ENCODE data around the gene GDA.
A peak's percentile ranks its signal among the peaks of the same experiment; 100 is the strongest.

Gene GDA

GRCh38 chr9:72150661-72151060 is 1.4 kb downstream of the GDA start:
- FAIRE-seq: no peak

- FAIRE-seq: no peak
Observed at GRCh38 chr9:72151104-72151503, 1.9 kb downstream of the GDA start.

- peak; percentile 79 for FAIRE-seq
Observed at GRCh38 chr9:72154468-72155285, 5.4 kb downstream of the GDA start.

- no peak for FAIRE-seq
Observed at GRCh38 chr9:72155301-72155700, 6.1 kb downstream of the GDA start.

GRCh38 chr9:72156586-72156985 is 7.3 kb downstream of the GDA start:
- no peak for FAIRE-seq

GRCh38 chr9:72158680-72159079 is 9.4 kb downstream of the GDA start:
- FAIRE-seq: no peak

- no peak for FAIRE-seq
Observed at GRCh38 chr9:72160446-72161123, 11.3 kb downstream of the GDA start.

- no peak for FAIRE-seq
Observed at GRCh38 chr9:72165326-72165725, 16.1 kb downstream of the GDA start.

GRCh38 chr9:72165821-72166547 is 16.7 kb downstream of the GDA start:
- no peak for FAIRE-seq

- FAIRE-seq: no peak
Observed at GRCh38 chr9:72168075-72168474, 18.8 kb downstream of the GDA start.

GRCh38 chr9:72169178-72169577 is 19.9 kb downstream of the GDA start:
- no peak for FAIRE-seq

GRCh38 chr9:72173080-72173479 is 23.8 kb downstream of the GDA start:
- FAIRE-seq: no peak

GRCh38 chr9:72185561-72185960 is 36.3 kb downstream of the GDA start:
- no peak for FAIRE-seq

GRCh38 chr9:72187121-72187695 is 38.0 kb downstream of the GDA start:
- FAIRE-seq: no peak

- FAIRE-seq: no peak
Observed at GRCh38 chr9:72188232-72188631, 39.0 kb downstream of the GDA start.

- FAIRE-seq: no peak
Observed at GRCh38 chr9:72193478-72193881, 44.2 kb downstream of the GDA start.

- FAIRE-seq: no peak
Observed at GRCh38 chr9:72199238-72199637, 50.0 kb downstream of the GDA start.

GRCh38 chr9:72200452-72200851 is 51.2 kb downstream of the GDA start:
- no peak for FAIRE-seq

- no peak for FAIRE-seq
Observed at GRCh38 chr9:72202009-72202408, 52.8 kb downstream of the GDA start.

- FAIRE-seq: no peak
Observed at GRCh38 chr9:72203205-72203803, 54.1 kb downstream of the GDA start.

- no peak for FAIRE-seq
Observed at GRCh38 chr9:72204062-72204461, 54.8 kb downstream of the GDA start.

GRCh38 chr9:72205513-72205912 is 56.3 kb downstream of the GDA start:
- no peak for FAIRE-seq

- FAIRE-seq: peak; percentile 51
Observed at GRCh38 chr9:72207278-72207677, 58.0 kb downstream of the GDA start.
